ENCODE data around the gene KCNQ1OT1.
A peak's percentile ranks its signal among the peaks of the same experiment; 100 is the strongest.

GRCh38 chr11:2675540-2675939, 24.3 kb downstream of the KCNQ1OT1 start:
- TF ChIP-seq ZNF8 (CRISPR knock-in tag; IDR thresholded peaks at IDR 0.05) (no peak), OSR1 (CRISPR knock-in tag; IDR thresholded peaks at IDR 0.05) (no peak), CSRNP3 (CRISPR knock-in tag; IDR thresholded peaks at IDR 0.05) (no peak), RARB (CRISPR knock-in tag; IDR thresholded peaks at IDR 0.05) (no peak), CSDC2 (CRISPR knock-in tag; IDR thresholded peaks at IDR 0.05) (no peak), BACH2 (CRISPR knock-in tag; IDR thresholded peaks at IDR 0.05; ENCODE audit: borderline replicate concordance) (no peak), TOX (CRISPR knock-in tag; IDR thresholded peaks at IDR 0.05; ENCODE audit: borderline replicate concordance) (no peak)
- TF ChIP-seq, protein P1, sequence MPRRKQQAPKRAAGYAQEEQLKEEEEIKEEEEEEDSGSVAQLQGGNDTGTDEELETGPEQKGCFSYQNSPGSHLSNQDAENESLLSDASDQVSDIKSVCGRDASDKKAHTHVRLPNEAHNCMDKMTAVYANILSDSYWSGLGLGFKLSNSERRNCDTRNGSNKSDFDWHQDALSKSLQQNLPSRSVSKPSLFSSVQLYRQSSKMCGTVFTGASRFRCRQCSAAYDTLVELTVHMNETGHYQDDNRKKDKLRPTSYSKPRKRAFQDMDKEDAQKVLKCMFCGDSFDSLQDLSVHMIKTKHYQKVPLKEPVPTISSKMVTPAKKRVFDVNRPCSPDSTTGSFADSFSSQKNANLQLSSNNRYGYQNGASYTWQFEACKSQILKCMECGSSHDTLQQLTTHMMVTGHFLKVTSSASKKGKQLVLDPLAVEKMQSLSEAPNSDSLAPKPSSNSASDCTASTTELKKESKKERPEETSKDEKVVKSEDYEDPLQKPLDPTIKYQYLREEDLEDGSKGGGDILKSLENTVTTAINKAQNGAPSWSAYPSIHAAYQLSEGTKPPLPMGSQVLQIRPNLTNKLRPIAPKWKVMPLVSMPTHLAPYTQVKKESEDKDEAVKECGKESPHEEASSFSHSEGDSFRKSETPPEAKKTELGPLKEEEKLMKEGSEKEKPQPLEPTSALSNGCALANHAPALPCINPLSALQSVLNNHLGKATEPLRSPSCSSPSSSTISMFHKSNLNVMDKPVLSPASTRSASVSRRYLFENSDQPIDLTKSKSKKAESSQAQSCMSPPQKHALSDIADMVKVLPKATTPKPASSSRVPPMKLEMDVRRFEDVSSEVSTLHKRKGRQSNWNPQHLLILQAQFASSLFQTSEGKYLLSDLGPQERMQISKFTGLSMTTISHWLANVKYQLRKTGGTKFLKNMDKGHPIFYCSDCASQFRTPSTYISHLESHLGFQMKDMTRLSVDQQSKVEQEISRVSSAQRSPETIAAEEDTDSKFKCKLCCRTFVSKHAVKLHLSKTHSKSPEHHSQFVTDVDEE (CRISPR knock-in tag; IDR thresholded peaks at IDR 0.05) = 0 out of 2 replicates have a peak, but pooled peaks have one; percentile 32
